CD14-positive monocyte (primary cell): ENCODE data around the gene C11orf97. TPM values are rescaled to one million over a fixed set of nuclear protein-coding genes. Genes with fewer than 3 reads are reported as not detected.

Experiments
- DNase-seq, 3 donors: peaks; one replicate each; pipeline ENCODE4 v3.0.0-alpha.2; 2011 to 2022
- H2AFZ ChIP-seq: 2 replicates; pipeline ENCODE4 v1.6.0; 2012; ENCODE audit warnings: mild to moderate bottlenecking, low read depth, low read length, inconsistent platforms; ENCODE audit not compliant: insufficient read depth, poor library complexity, severe bottlenecking
- H3K27ac ChIP-seq, 2 donors: 1 replicate in 1 of 2; 2 replicates in 1 of 2; pipeline ENCODE4 v1.5.1; 2012 to 2013; ENCODE audit warnings: low read length in 2 of 2, control low read depth in 1 of 2, inconsistent platforms in 1 of 2, low read depth in 1 of 2, mild to moderate bottlenecking in 1 of 2
- H3K27me3 ChIP-seq, 2 donors: one replicate each; pipeline versions ENCODE4 v1.6.0 to v1.6.1; 2011 to 2013; ENCODE audit warnings: low read length in 2 of 2; ENCODE audit not compliant: control insufficient read depth in 2 of 2, insufficient read depth in 2 of 2
- H3K36me3 ChIP-seq, 2 donors: replicated peaks in 1 of 2; 1 replicate in 1 of 2; 2 replicates in 1 of 2; pipeline versions ENCODE4 v1.5.1 to v1.6.1; 2012 to 2013; ENCODE audit warnings: low read length in 2 of 2, control low read depth in 1 of 2, inconsistent platforms in 1 of 2, mild to moderate bottlenecking in 1 of 2; ENCODE audit not compliant: insufficient read depth in 2 of 2, control insufficient read depth in 1 of 2
- H3K4me1 ChIP-seq, 2 donors: 1 replicate in 1 of 2; 2 replicates in 1 of 2; pipeline versions ENCODE4 v1.5.1 to v1.6.1; 2012 to 2013; ENCODE audit warnings: low read length in 2 of 2, control low read depth in 1 of 2, inconsistent platforms in 1 of 2, mild to moderate bottlenecking in 1 of 2, moderate library complexity in 1 of 2; ENCODE audit not compliant: insufficient read depth in 2 of 2, control insufficient read depth in 1 of 2
- H3K4me2 ChIP-seq: replicated peaks from 2 replicates; pipeline ENCODE3; 2012; ENCODE audit warnings: low read length, moderate library complexity, mild to moderate bottlenecking; ENCODE audit not compliant: poor library complexity, severe bottlenecking; ENCODE audit errors: extremely low read depth
- H3K4me3 ChIP-seq, 3 experiments: fragments of 200-600 bp in 1 of 3; sonication (generic) in 1 of 3; replicated peaks in 1 of 3; 1 replicate in 2 of 3; 2 replicates in 1 of 3; pipeline ENCODE4 v1.5.1; 2011 to 2013; ENCODE audit warnings: low read length in 3 of 3, mild to moderate bottlenecking in 3 of 3, control low read depth in 2 of 3, low read depth in 2 of 3, inconsistent platforms in 1 of 3, moderate library complexity in 1 of 3
- H3K79me2 ChIP-seq: 2 replicates; pipeline ENCODE4 v1.6.0; 2012; ENCODE audit warnings: mild to moderate bottlenecking, control low read depth, inconsistent platforms, low read length, moderate library complexity; ENCODE audit not compliant: insufficient read depth
- H3K9ac ChIP-seq: 2 replicates; pipeline ENCODE4 v1.6.0; 2017; ENCODE audit warnings: low read length, mild to moderate bottlenecking; ENCODE audit not compliant: insufficient read depth, poor library complexity, severe bottlenecking
- H3K9me3 ChIP-seq, 2 donors: replicated peaks in 1 of 2; 1 replicate in 1 of 2; 2 replicates in 1 of 2; pipeline versions ENCODE4 v1.5.1 to v1.6.1; 2012 to 2013; ENCODE audit warnings: low read length in 2 of 2, control low read depth in 1 of 2; ENCODE audit not compliant: control insufficient read depth in 1 of 2, insufficient read depth in 1 of 2
- H4K20me1 ChIP-seq: 2 replicates; pipeline ENCODE4 v1.6.0; 2012; ENCODE audit warnings: mild to moderate bottlenecking, low read length, control low read depth, moderate library complexity; ENCODE audit not compliant: insufficient read depth
- H3K27ac Mint-ChIP-seq, 7 donors: one replicate each; pipeline ENCODE4 v1.8.0; 2020; ENCODE audit warnings: mild to moderate bottlenecking in 7 of 7, mixed read lengths in 7 of 7, moderate library complexity in 6 of 7, inconsistent platforms in 2 of 7
- H3K27me3 Mint-ChIP-seq, 3 donors: one replicate each; pipeline ENCODE4 v1.8.0; 2021 to 2022; ENCODE audit warnings: low read depth in 3 of 3, mild to moderate bottlenecking in 3 of 3, mixed read lengths in 3 of 3, moderate library complexity in 3 of 3, inconsistent platforms in 1 of 3
- H3K36me3 Mint-ChIP-seq, 2 donors: one replicate each; pipeline ENCODE4 v1.8.0; 2020; ENCODE audit warnings: mixed read lengths in 2 of 2, inconsistent platforms in 1 of 2, mild to moderate bottlenecking in 1 of 2
- H3K4me1 Mint-ChIP-seq: one replicate; pipeline ENCODE4 v1.8.0; 2020; ENCODE audit warnings: mild to moderate bottlenecking, mixed read lengths
- H3K4me3 Mint-ChIP-seq, 2 donors: one replicate each; pipeline ENCODE4 v1.8.0; 2020; ENCODE audit warnings: mild to moderate bottlenecking in 2 of 2, mixed read lengths in 2 of 2, moderate library complexity in 1 of 2
- H3K9me3 Mint-ChIP-seq, 7 donors: one replicate each; pipeline ENCODE4 v1.8.0; 2020 to 2022; ENCODE audit warnings: mixed read lengths in 7 of 7, mild to moderate bottlenecking in 6 of 7, moderate library complexity in 6 of 7, inconsistent platforms in 2 of 7
- CTCF ChIP-seq: fragments of 200-600 bp; IDR thresholded peaks from one replicate; pipeline ENCODE4 v1.8.0; 2022; ENCODE audit warnings: antibody characterized with exemption, mild to moderate bottlenecking
- WGBS: methylation state at CpG from one replicate; pipeline ENCODE4 v1.1.5; 2013; ENCODE audit warnings: missing lambda C conversion rate; ENCODE audit not compliant: insufficient coverage; 5-methylcytosine and 5-hydroxymethylcytosine counted together
- intact Hi-C, 2 donors: fragments of 100-400 bp; cut with micrococcal nuclease; formaldehyde crosslinking; loops; one replicate each; pipeline versions ENCODE4 v1.15.0 to v1.15.1; 2023
- polyA plus RNA-seq, 3 donors: library from polyadenylated mRNA; depleted of rRNA in 1 of 3; unstranded in 2 of 3; stranded (reverse) in 1 of 3; fragments of 300-500 nt in 2 of 3; fragments of >200 nt in 1 of 3; fragmentation: Illumina TruSeq in 2 of 3; gene quantifications; 1 replicate in 2 of 3; 2 replicates in 1 of 3; pipeline ENCODE4 v1.2.3, GENCODE V29; 2012 to 2021

C11orf97 gene
- polyA plus RNA-seq, 3 donors, result not detected

GRCh38 chr11:94472916-94473799 lies 39.1 kb upstream of the C11orf97 start:
- H3K4me3 Mint-ChIP-seq, result peak overlapping the region in 1 of 2 donors; percentile 68
- H3K27me3 Mint-ChIP-seq, result no peaks in the 10 kb centered on the region
- intact Hi-C loops, result no loop called here
- Histone ChIP-seq H3K9ac (no peak overlapping the region), H3K27me3 (no peaks in the 10 kb centered on the region), H4K20me1 (no peaks in the 10 kb centered on the region), H3K4me2 (peak overlapping the region; percentile 35), H3K79me2 (no peaks in the 10 kb centered on the region), H3K4me3 (peak overlapping the region in 1 of 3 experiments; percentile 41), H3K36me3 (peaks cover 13 to 61% of the 10 kb centered on the region in 2 donors), H3K4me1 (peaks cover 17 to 23% of the 10 kb centered on the region in 2 donors), H3K27ac (peak overlapping the region in 1 of 2 donors; percentile 76), H2AFZ (peak overlapping the region; percentile 43), H3K9me3 (no peaks in the 10 kb centered on the region)
- WGBS, result 100% methylated on average over 2 of the region's 3 CpGs
- peaks cover 25% of the 10 kb centered on the region for H3K4me1 Mint-ChIP-seq
- TF ChIP-seq CTCF, result no peak
- H3K27ac Mint-ChIP-seq, result peak overlapping the region; percentile 30 to 89 (median 83)
- no peaks in the 10 kb centered on the region for H3K9me3 Mint-ChIP-seq
- H3K36me3 Mint-ChIP-seq, result peaks cover 51 to 52% of the 10 kb centered on the region in 2 donors
- DNase-seq, result peak; percentile 48 to 51 (median 50)

- no peak for TF ChIP-seq CTCF
- Mint-ChIP-seq H3K36me3 (peaks cover 53 to 69% of the 10 kb centered on the region in 2 donors), H3K4me3 (peak overlapping the region in 1 of 2 donors; percentile 68), H3K27me3 (no peaks in the 10 kb centered on the region), H3K27ac (peak overlapping the region in 3 of 7 donors; percentile 53 to 73 (median 72)), H3K4me1 (peaks cover 25% of the 10 kb centered on the region), H3K9me3 (no peaks in the 10 kb centered on the region)
- no peaks in the 10 kb centered on the region for H3K9me3 ChIP-seq
- H3K4me3 ChIP-seq, result no peak overlapping the region
- H3K27me3 ChIP-seq, result no peaks in the 10 kb centered on the region
- H4K20me1 ChIP-seq, result no peaks in the 10 kb centered on the region
- no peak overlapping the region for H3K9ac ChIP-seq
- intact Hi-C loops, result no loop called here
- no peak for DNase-seq
- peak overlapping the region; percentile 39 for H2AFZ ChIP-seq
- H3K27ac ChIP-seq, result peak overlapping the region in 1 of 2 donors; percentile 28
- WGBS, result 5% methylated on average over 2 of the region's 2 CpGs
- no peak overlapping the region for H3K4me2 ChIP-seq
- no peaks in the 10 kb centered on the region for H3K79me2 ChIP-seq
- H3K4me1 ChIP-seq, result peaks cover 17 to 22% of the 10 kb centered on the region in 2 donors
- H3K36me3 ChIP-seq, result peaks cover 25 to 65% of the 10 kb centered on the region in 2 donors
Observed at GRCh38 chr11:94477624-94478023, 34.6 kb upstream of the C11orf97 start.
